Panc1 (cell line): Measurements from ENCODE around the gene TXNDC11.

Experiments
- CTCF ChIP-seq: fragments of 450-650 bp; IDR thresholded peaks from 2 replicates; pipeline ENCODE4 v1.5.1; 2017; ENCODE audit warnings: mild to moderate bottlenecking
- POLR2AphosphoS5 ChIP-seq: IDR thresholded peaks from 2 replicates; pipeline ENCODE4 v1.6.1; 2012; ENCODE audit warnings: mild to moderate bottlenecking, low read depth, low read length, moderate library complexity
- REST ChIP-seq, 2 experiments: IDR thresholded peaks; 2 replicates each; pipeline ENCODE4 v1.6.1; 2011 to 2012; ENCODE audit warnings: low read depth in 2 of 2, control low read depth in 1 of 2, low read length in 1 of 2, mild to moderate bottlenecking in 1 of 2, moderate library complexity in 1 of 2; ENCODE audit not compliant: insufficient read depth in 1 of 2
- SIN3A ChIP-seq: IDR thresholded peaks from 2 replicates; pipeline ENCODE4 v1.6.1; 2012; ENCODE audit warnings: low read depth, mild to moderate bottlenecking, low read length, moderate library complexity, borderline replicate concordance; ENCODE audit not compliant: insufficient read depth

GRCh38 chr16:11692651-11693050 lies 50.0 kb downstream of the TXNDC11 start:
- TF ChIP-seq CTCF, result no peak
- no peak for TF ChIP-seq POLR2AphosphoS5
- no peak for TF ChIP-seq REST (IDR thresholded peaks at IDR 0.05; ENCODE audit: insufficient read depth in 1 of 2, low read depth in 2 of 2, low read length in 1 of 2)
- TF ChIP-seq SIN3A, result no peak
